GM19238 (cell line): Measurements from ENCODE around the gene ANKRD37.

ENCODE experiments used
- DNase-seq: peaks from one replicate; pipeline ENCODE4 v3.0.0; 2011; ENCODE audit warnings: low spot score; ENCODE audit not compliant: insufficient read length

Gene ANKRD37

GRCh38 chr4:185416955-185417354 is 20.3 kb downstream of the ANKRD37 start:
- no peak for DNase-seq

GRCh38 chr4:185421366-185422124 is 24.9 kb downstream of the ANKRD37 start:
- no peak for DNase-seq

- DNase-seq = no peak
Observed at GRCh38 chr4:185424905-185425646, 28.4 kb downstream of the ANKRD37 start.

GRCh38 chr4:185425647-185426352 is 29.2 kb downstream of the ANKRD37 start, which contains the start of gene UFSP2:
Gene UFSP2 (minus strand): TSS chr4:185425964. CDS start chr4:185425868, 96 bp downstream.
- peak; percentile 69 for DNase-seq

- no peak for DNase-seq
Observed at GRCh38 chr4:185426960-185427688, 30.5 kb downstream of the ANKRD37 start.

GRCh38 chr4:185429660-185430059 is 33.0 kb downstream of the ANKRD37 start:
- DNase-seq = no peak

GRCh38 chr4:185435466-185435865 is 38.8 kb downstream of the ANKRD37 start:
- no peak for DNase-seq

GRCh38 chr4:185437809-185438208 is 41.2 kb downstream of the ANKRD37 start:
- DNase-seq = no peak

- DNase-seq = no peak
Observed at GRCh38 chr4:185441479-185441878, 44.8 kb downstream of the ANKRD37 start.

GRCh38 chr4:185445209-185445608 is 48.6 kb downstream of the ANKRD37 start:
- DNase-seq = no peak
